Mammary epithelial cell (primary cell): ENCODE results near the gene MIAT.

Experiments
- CTCF ChIP-seq, 2 donors: IDR thresholded peaks in 1 of 2; conservative IDR thresholded peaks in 1 of 2; 2 replicates each; pipeline ENCODE4 v1.5.1; 2011 to 2012; ENCODE audit warnings: inconsistent platforms in 2 of 2, low read length in 2 of 2, mild to moderate bottlenecking in 2 of 2, control low read depth in 1 of 2, low read depth in 1 of 2; ENCODE audit not compliant: insufficient read depth in 1 of 2; ENCODE audit errors: extremely low read depth in 1 of 2
- EZH2 ChIP-seq: IDR thresholded peaks from 2 replicates; pipeline ENCODE4 v1.6.1; 2012; ENCODE audit warnings: low read length, inconsistent platforms, borderline replicate concordance

- TF ChIP-seq CTCF (conservative IDR thresholded peaks at IDR 0.05 in 1 of 2, IDR thresholded peaks at IDR 0.05 in 1 of 2; ENCODE audit: extremely low read depth in 1 of 2, insufficient read depth in 1 of 2, low read depth in 1 of 2, low read length in 2 of 2) (no peak), EZH2 (no peak)
Measured at GRCh38 chr22:26636296-26636695, 21.1 kb upstream of the MIAT start.
